ES-I3 (cell line): Measurements from ENCODE around the gene HSPA6.
"Not testable (repeated sequence)": the region's sequence is repeated elsewhere in the genome, so short reads cannot be mapped to it uniquely, and the experiment has no call there.

ENCODE experiments used
- H3K36me3 ChIP-seq: 2 replicates; pipeline ENCODE4 v1.6.1; 2013; ENCODE audit warnings: mild to moderate bottlenecking, low read length, control low read depth, moderate library complexity; ENCODE audit not compliant: insufficient read depth
- H3K4me1 ChIP-seq: 2 replicates; pipeline ENCODE4 v1.6.1; 2013; ENCODE audit warnings: mild to moderate bottlenecking, control low read depth, low read length; ENCODE audit not compliant: insufficient read depth
- H3K9ac ChIP-seq: 2 replicates; pipeline ENCODE4 v1.6.1; 2013; ENCODE audit warnings: low read depth, mild to moderate bottlenecking, low read length, moderate library complexity
- H3K9me3 ChIP-seq: 2 replicates; pipeline ENCODE4 v1.6.1; 2013; ENCODE audit warnings: mild to moderate bottlenecking, low read length, moderate library complexity; ENCODE audit not compliant: control insufficient read depth, insufficient read depth

HSPA6 gene

GRCh38 chr1:161523817-161524741, at the start of gene HSPA6:
HSPA6 (plus strand) TSS chr1:161524540; CDS start chr1:161524659, 119 bp downstream.
- peak within 1 kb of the TSS; percentile 81 for H3K9ac ChIP-seq
- not testable (repeated sequence) for H3K9me3 ChIP-seq, H3K36me3 ChIP-seq, H3K4me1 ChIP-seq

DNA sequence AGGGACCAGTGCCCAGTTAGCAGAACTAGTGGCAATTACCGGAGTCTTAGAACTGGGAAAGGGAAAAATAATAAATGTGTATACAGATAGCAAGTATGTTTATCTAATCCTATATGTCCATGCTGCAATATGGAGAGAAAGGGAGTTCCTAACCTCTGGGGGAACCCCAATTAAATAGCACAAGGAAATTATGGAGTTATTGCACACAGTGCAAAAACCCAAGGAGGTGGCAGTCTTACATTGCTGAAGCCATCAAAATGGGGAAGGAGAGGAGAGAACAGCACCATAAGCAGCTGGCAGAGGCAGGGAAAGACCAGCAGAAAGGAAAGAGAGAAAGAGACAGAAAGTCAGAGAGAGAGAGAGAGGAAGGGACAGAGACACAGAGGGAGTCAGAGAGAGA, 46.6 kb upstream of the HSPA6 start:
- H3K9me3 ChIP-seq, H3K4me1 ChIP-seq, H3K9ac ChIP-seq, H3K36me3 ChIP-seq: not testable (repeated sequence)

GRCh38 chr1:161478985-161479384, 45.4 kb upstream of the HSPA6 start:
- Histone ChIP-seq H3K4me1 (no peaks in the 10 kb centered on the region), H3K9ac (no peak overlapping the region), H3K9me3 (no peaks in the 10 kb centered on the region), H3K36me3 (no peaks in the 10 kb centered on the region)

DNA sequence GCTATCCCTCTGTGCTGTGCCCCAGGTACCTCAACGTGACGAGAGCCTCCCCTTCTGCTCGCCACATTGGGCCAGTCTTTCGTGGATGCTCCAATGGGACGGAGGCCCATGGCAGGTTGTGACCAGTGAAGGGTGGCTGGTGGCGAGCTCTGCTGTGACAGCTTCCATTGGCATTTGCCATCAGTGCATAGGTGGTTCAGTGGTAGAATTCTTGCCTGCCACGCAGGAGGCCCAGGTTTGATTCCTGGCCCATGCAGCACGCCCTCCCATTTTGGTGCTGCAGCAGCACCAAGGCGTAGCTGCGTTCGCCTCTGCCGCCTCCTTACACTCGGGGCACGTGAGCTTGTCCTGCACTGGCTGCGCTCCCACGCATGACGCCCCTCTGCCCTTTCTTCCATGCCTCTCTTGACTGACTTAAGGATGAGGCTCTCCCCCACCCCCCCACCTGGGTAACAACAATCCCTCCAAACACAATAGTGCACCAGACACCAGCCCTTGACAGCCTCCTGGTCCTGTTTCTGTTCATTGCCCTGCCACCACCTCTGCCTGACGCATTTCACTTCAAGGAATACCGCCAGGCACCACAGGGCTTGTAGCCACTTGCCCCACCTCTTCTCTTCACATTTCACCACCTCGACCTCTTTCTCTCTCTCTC, 43.8 kb upstream of the HSPA6 start:
- Histone ChIP-seq H3K4me1 (no peaks in the 10 kb centered on the region), H3K9ac (no peak overlapping the region), H3K36me3 (no peaks in the 10 kb centered on the region), H3K9me3 (no peaks in the 10 kb centered on the region)

DNA sequence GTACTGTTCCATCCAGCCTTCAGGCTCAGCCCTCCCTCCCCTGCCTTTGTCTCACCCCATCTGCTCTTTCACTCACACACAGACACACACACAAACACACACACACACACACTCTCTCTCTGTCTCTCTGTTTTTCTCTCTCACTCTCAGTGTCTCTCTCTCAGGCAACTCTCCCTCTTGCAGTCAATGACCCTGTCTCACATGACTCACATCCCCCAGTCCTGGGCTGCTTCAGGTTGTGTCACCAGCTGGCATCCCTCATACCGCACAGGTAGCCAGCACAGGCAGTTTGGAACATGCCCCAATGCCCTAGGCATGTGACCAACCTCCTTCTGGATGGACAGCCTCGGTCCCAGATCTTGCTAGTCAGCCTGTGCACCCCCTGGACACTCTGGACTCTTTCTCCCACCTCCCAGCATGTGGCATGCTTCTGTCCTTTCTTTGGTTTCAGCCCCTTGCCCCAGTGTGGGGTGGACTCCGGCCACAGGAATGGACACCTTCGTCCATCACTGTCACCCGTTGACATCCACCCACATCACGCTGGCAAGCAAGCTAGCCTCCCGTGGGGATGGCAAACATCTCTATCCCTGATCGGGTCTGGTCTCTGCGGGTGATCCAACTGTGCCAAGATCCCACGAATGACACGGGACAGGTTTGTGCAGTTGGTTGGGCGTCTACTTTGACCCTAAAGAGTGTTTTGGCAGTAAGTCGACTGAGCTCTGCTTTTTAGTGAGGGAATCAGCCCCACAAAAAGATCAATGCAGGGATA, 42.5 kb upstream of the HSPA6 start:
- Histone ChIP-seq H3K36me3 (no peaks in the 10 kb centered on the region), H3K9me3 (no peaks in the 10 kb centered on the region), H3K4me1 (no peaks in the 10 kb centered on the region), H3K9ac (no peak overlapping the region)

GRCh38 chr1:161482610-161483009, 41.7 kb upstream of the HSPA6 start:
- Histone ChIP-seq H3K9ac (no peak overlapping the region), H3K4me1 (0 out of 2 replicates have a peak, but pooled peaks cover 3% of the 10 kb centered on the region), H3K36me3 (no peaks in the 10 kb centered on the region), H3K9me3 (no peaks in the 10 kb centered on the region)

GRCh38 chr1:161483361-161483760, 41.0 kb upstream of the HSPA6 start:
- no peaks in the 10 kb centered on the region for H3K9me3 ChIP-seq
- no peaks in the 10 kb centered on the region for H3K36me3 ChIP-seq
- H3K4me1 ChIP-seq: 0 out of 2 replicates have a peak, but pooled peaks cover 3% of the 10 kb centered on the region
- no peak overlapping the region for H3K9ac ChIP-seq

- H3K36me3 ChIP-seq: no peaks in the 10 kb centered on the region
- H3K9ac ChIP-seq: no peak overlapping the region
- H3K4me1 ChIP-seq: 0 out of 2 replicates have a peak, but pooled peaks cover 3% of the 10 kb centered on the region
- H3K9me3 ChIP-seq: no peaks in the 10 kb centered on the region
These were observed 39.7 kb upstream of the HSPA6 start for GRCh38 chr1:161484613-161485012.

DNA sequence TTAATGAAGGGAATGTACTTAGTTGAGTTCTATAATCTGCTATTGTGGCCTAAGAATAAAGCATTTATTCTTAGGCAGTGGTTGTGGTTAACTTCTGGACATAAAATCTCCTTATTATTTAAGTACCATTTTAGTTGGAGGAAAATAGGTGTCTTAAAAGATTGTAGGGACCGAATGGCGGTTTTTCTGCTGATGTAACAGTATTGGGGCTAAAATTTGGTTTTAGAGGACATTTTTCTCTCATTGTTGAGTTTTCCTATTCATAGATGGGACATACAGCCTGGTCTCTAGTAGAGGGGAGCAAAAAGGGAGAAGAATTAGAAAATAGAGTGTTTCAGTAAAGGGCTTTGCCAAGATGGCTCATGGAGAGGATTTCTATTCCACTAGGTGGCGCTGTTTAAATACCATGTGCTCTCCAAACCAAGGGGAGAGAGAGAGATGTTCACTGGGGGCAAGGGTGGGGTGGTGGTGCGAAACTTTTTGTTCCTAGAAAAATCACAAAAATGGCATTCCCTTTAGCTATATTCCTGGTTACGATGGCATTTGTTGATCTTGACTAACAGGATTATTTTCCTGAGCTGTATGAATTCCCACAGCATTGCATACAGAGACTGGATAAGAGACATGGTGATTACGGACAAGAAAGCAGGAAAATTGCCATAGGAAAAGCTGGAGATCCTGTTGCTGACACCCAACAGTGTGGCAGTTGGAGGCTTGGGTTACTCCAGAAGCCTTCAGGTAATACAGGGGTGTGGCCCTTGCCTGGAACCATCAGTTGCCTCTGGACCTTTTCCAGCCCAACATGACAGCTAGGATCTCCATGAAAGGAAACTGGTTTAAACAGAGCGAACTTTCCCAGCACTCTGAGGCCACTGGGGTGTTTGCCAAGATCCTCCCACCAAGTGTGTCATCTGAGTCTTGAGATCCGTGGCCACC, 37.3 kb upstream of the HSPA6 start:
- no peak overlapping the region for H3K9ac ChIP-seq
- H3K4me1 ChIP-seq: 0 out of 2 replicates have a peak, but pooled peaks cover 3% of the 10 kb centered on the region
- H3K9me3 ChIP-seq: no peaks in the 10 kb centered on the region
- no peaks in the 10 kb centered on the region for H3K36me3 ChIP-seq

GRCh38 chr1:161491472-161491871, 32.9 kb upstream of the HSPA6 start:
- H3K36me3 ChIP-seq: no peaks in the 10 kb centered on the region
- H3K9ac ChIP-seq: no peak overlapping the region
- H3K9me3 ChIP-seq: no peaks in the 10 kb centered on the region
- 0 out of 2 replicates have a peak, but pooled peaks cover 3% of the 10 kb centered on the region for H3K4me1 ChIP-seq

DNA sequence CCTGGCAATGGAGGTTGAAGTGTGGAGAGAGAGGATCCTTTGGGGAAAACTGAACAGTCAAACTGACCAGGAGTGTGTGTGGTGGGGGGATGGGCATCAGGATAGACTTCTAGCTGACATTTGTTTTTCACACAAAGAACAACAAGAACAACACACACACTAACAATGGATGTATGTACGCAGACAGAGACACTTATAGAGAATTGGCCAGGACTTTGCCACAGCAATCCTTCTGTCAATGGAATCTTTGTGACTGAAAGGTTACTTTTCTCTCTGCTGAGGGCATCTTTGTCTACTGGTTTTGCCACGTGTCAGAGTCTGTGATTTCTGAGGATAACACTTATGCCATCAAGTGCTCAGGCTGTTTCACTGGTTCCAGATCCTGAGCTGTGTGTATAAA, 31.5 kb upstream of the HSPA6 start:
- Histone ChIP-seq H3K9me3 (no peaks in the 10 kb centered on the region), H3K36me3 (no peaks in the 10 kb centered on the region), H3K9ac (no peak overlapping the region), H3K4me1 (no peaks in the 10 kb centered on the region)

GRCh38 chr1:161494091-161494735, 30.1 kb upstream of the HSPA6 start:
- no peaks in the 10 kb centered on the region for H3K36me3 ChIP-seq
- no peak overlapping the region for H3K9ac ChIP-seq
- no peaks in the 10 kb centered on the region for H3K9me3 ChIP-seq
- H3K4me1 ChIP-seq: no peaks in the 10 kb centered on the region

GRCh38 chr1:161495490-161495889, 28.9 kb upstream of the HSPA6 start:
- no peaks in the 10 kb centered on the region for H3K9me3 ChIP-seq
- H3K4me1 ChIP-seq: no peaks in the 10 kb centered on the region

More at GRCh38 chr1:161495490-161495889, 28.9 kb upstream of the HSPA6 start:
- Histone ChIP-seq H3K36me3 (no peaks in the 10 kb centered on the region), H3K9ac (no peak overlapping the region)
